GM19372 (cell line): Measurements from ENCODE around the gene MMP1.
"Not testable (repeated sequence)": the region's sequence is repeated elsewhere in the genome, so short reads cannot be mapped to it uniquely, and the experiment has no call there.

Source experiments
- ATAC-seq: cut with Tn5 transposase; IDR thresholded peaks from one replicate; pipeline ENCODE4 v1.9.1; 2021; ENCODE audit warnings: mild to moderate bottlenecking, low read depth, moderate library complexity; ENCODE audit not compliant: unreplicated experiment

Gene MMP1

DNA sequence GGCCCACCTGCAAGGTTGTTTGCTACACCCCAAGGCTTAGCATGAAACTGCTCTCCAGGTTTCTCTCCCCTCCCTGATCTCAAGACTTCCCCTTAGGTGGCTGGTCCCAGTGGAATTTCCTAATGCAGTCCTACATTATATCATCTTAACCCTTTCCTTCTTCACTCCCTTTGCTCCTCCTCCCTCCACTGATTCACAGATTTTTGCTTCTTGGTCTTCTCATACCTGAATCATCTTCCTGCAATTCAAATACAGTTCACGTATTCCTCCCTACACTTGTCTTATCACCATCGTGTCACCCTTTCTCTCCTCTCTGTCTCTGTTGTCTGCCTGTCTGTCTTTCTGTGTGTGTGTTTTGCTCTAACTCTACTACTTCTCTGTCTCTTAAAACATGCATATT is 34.5 kb downstream of the MMP1 start:
- no peak for ATAC-seq

DNA sequence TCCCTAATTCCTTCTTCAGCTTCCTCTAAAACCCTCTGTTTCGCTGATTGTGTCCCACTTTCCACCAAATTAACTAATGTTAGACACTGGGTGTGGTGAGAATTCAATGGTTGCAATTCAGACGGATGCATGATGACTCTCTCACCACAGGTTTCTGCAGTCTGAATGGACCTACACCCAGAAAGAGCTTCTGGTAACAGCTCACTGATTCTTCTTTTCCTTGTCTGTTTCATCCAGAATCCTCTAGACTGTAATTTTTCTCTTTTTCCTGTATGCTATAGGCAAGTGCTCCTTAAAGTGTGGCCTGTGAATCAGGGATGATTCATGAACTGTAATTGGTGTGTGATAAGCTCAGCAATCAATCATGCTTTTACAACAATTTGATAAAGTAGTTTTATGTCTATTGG is 35.6 kb downstream of the MMP1 start:
- no peak for ATAC-seq

DNA sequence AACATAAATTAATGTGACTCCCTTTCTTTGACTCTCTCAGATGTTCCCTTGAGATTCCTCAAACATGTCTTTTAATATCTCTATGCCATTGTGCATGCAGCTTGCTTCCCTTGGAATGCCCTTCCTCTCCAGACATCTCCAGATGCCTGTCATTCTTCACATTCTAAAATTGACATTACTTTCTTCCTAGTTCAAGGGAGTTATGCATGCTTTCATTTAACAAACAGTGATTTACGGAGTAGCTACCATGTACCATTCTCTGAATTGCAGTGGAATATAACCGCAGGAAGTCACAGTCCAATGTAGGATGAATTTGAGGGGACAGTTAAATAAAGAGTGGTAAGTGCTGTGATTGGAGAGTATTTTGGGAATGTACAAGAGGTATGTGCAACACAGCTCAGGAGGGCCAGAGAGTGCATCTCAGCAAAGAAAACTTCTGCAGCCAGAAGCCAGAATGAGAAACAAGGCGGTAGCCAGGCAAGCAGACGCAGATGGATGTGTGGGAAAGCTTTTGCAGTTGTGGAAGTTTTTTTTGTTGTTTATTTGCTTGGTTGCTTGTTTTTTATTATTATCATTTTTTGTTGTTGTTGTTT is 36.2 kb downstream of the MMP1 start:
- ATAC-seq: no peak

DNA sequence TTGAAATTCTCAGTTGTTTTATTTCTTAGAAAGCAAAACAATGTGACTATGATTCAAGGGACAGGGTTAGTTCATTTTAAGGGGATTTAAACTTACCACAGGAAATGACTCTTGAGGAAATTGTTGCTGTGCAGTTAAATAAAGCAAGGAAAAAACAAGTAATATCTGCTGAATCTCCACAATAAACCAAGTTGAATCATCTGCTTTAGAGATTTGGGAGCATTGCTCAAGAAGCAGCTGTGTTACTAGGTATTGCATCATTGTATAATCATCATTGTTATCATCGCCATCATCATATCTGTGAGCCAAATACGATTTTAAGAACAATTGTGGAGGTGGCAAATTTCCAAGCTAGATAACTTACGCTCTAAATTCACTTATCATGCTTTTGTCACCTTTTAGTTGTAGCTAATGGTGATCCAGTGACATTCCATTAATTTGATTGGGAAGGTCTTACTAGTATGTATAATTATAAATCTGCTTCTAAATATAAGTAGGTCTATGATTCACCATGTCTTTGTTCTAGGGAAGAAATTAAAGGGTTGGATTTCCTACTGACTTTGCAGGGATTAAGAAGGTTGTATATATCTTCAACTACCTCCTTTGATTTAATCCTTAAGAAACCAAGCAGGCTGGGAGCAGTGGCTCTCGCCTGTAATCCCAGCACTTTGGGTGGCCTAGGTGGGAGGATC is 37.5 kb downstream of the MMP1 start:
- ATAC-seq: no peak

DNA sequence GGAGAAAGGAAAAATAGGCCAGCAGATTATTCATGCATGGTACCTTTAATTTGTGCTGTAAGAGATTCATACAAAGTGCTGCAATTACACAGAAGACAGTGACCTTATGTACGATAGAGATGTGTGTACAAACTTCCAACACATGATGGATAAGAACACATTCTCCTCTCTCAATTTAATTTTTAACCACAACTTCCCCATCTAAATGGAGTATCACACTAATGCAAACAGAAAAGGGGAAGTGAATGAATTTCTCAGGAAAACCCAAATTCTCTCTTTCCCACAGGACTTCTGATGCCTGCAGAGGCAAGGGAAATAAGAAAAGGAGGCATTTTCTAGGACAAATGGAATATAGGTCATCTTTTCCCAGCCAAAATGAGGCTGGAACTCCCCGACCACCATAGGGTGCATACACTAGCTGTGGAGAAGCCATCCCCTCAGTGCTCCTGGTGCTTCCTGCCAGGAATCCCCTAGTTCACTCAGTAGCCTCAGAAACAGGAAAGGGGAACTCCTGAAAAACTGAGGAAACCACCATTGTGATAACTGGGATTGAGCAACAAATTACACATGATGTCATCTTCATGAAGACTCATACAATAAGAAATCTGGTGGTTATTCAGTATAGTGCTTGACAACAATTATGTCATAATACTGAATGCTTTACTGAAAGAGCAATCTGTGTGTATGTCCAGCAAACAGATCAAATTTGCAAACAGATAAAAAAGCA is 40.0 kb downstream of the MMP1 start:
- no peak for ATAC-seq

DNA sequence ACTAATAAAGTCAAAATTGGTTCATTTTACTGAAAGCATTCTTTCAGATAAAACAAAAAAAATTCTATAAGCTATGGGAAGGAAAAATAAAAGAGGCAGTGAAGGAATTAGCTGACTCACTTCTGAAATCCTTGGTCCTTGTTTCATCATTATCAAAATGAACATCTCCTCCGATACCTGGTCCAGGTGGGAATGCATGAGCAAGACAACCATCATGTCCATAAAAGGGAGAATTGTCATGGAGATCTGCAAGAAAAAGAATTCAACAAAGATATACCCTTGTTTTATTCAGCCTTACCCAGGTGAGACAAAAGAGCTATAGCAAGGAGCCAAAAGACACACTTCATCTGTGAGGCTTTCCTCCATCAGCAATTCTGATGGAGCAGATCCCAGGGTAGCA is 44.7 kb downstream of the MMP1 start:
- ATAC-seq: no peak

DNA sequence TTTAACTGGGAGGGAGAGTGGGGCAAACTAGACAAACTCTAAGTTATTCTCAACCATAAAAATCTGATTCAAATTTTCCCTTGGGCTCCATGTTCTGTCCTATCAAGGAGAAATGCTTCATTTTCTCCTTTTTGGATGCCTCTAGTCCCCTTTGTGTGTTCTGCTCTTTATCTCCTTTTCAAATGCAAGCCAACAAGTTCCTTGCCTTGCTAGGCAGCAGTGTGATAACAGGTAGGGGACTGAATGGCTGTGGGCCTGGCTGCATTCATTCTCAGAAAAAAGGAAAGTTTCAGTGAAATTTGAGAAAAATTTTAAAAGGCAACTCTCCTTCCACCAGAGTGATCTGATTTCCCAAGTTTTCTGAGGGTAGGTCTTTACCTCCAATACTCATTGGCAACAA is 46.3 kb downstream of the MMP1 start:
- ATAC-seq: no peak

DNA sequence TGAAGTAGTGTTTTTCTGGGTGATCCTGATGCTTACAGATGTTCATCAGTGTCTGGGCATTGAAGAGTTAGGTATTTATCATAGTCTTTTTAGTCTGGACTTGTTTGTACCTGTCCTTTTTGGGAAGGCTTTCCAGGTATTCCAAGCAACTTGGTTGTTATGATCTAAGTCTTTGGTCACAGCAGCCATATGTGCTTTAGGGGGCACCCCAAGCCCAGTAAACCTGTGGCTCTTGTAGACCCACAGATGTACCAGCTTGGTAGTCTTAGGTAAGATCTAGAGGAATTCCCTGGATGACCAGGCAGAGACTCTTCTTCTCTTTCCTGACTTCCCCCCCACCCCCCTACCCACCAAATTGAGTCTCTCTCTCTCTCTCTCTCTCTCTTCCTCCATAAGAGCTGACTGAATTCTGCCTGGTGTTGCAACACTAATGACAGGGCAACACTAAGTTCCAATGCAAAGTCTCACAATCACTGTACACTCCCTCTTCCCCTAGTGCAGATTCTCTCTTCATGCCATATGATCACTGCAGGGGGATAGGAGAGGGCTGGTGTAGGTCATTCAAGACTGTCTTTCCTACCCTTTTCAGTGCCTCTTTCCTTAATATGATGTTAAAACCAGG is 48.7 kb downstream of the MMP1 start:
- no peak for ATAC-seq

DNA sequence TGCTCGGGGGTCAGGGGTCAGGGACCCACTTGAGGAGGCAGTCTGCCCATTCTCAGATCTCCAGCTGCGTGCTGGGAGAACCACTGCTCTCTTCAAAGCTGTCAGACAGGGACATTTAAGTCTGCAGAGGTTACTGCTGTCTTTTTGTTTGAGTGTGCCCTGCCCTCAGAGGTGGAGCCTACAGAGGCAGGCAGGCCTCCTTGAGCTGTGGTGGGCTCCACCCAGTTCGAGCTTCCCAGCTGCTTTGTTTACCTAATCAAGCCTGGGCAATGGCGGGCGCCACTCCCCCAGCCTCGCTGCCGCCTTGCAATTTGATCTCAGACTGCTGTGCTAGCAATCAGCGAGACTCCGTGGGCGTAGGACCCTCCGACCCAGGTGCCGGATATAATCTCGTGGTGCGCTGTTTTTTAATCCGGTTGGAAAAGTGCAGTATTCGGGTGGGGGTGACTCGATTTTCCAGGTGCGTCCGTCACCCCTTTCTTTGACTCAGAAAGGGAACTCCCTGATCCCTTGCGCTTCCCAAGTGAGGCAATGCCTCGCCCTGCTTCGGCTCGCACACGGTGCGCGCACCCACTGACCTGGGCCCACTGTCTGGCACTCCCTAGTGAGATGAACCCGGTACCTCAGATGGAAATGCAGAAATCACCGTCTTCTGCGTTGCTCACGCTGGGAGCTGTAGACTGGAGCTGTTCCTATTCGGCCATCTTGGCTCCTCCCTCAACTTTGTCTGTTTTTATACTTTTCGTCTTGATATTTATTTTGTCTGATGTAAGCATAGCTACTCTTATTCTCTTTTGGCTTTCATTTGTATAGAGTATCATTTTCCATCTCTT is 51.0 kb downstream of the MMP1 start:
- not testable (repeated sequence) for ATAC-seq
